MM.1S (cell line): Measurements from ENCODE around the gene BRF1.

ENCODE experiments used
- DNase-seq: peaks from one replicate; pipeline ENCODE4 v3.0.0-alpha.2; 2015
- H2AFZ ChIP-seq: fragments of 300-600 bp; sonication (generic); 2 replicates; pipeline ENCODE4 v1.6.0; 2016; ENCODE audit warnings: antibody characterized with exemption, low read length
- H3F3A ChIP-seq: fragments of 300-600 bp; sonication (generic); 2 replicates; pipeline ENCODE4 v1.6.1; 2016; ENCODE audit warnings: mild to moderate bottlenecking, antibody characterized with exemption, low read length, moderate library complexity, mixed read lengths; ENCODE audit not compliant: insufficient read depth
- H3K27ac ChIP-seq: fragments of 300-600 bp; sonication (generic); 2 replicates; pipeline ENCODE4 v1.5.1; 2016; ENCODE audit warnings: mild to moderate bottlenecking, low read length
- H3K27me3 ChIP-seq: fragments of 300-600 bp; sonication (generic); replicated peaks from 2 replicates; pipeline ENCODE4 v1.6.0; 2016; ENCODE audit warnings: low read length; ENCODE audit not compliant: insufficient read depth
- H3K36me3 ChIP-seq: fragments of 300-600 bp; sonication (generic); replicated peaks from 2 replicates; pipeline ENCODE4 v1.6.1; 2016; ENCODE audit warnings: mild to moderate bottlenecking, low read length, mixed read lengths; ENCODE audit not compliant: insufficient read depth
- H3K4me1 ChIP-seq: fragments of 300-600 bp; sonication (generic); 2 replicates; pipeline ENCODE4 v1.6.1; 2016; ENCODE audit warnings: low read length, mixed read lengths
- H3K4me2 ChIP-seq: fragments of 300-600 bp; sonication (generic); 2 replicates; pipeline ENCODE4 v1.6.0; 2016; ENCODE audit warnings: low read depth, low read length
- H3K4me3 ChIP-seq: fragments of 300-600 bp; sonication (generic); 2 replicates; pipeline ENCODE4 v1.5.1; 2016; ENCODE audit warnings: low read length, mixed read lengths
- H3K79me2 ChIP-seq: fragments of 300-600 bp; sonication (generic); 2 replicates; pipeline ENCODE4 v1.6.1; 2016; ENCODE audit warnings: mixed run types, low read length, mixed read lengths
- H3K9ac ChIP-seq: fragments of 300-600 bp; sonication (generic); 2 replicates; pipeline ENCODE4 v1.6.1; 2016; ENCODE audit warnings: low read length, mixed read lengths
- H3K9me2 ChIP-seq: fragments of 300-600 bp; sonication (generic); replicated peaks from 2 replicates; pipeline ENCODE4 v1.6.1; 2016; ENCODE audit warnings: mild to moderate bottlenecking, low read length, mixed read lengths; ENCODE audit not compliant: insufficient read depth
- H3K9me3 ChIP-seq: fragments of 300-600 bp; sonication (generic); replicated peaks from 2 replicates; pipeline ENCODE4 v1.6.1; 2016; ENCODE audit warnings: mild to moderate bottlenecking, low read length, mixed read lengths; ENCODE audit not compliant: insufficient read depth
- H4K20me1 ChIP-seq: fragments of 300-600 bp; sonication (generic); 2 replicates; pipeline ENCODE4 v1.6.1; 2016; ENCODE audit warnings: mild to moderate bottlenecking, low read length, moderate library complexity, mixed read lengths; ENCODE audit not compliant: insufficient read depth
- EZH2 ChIP-seq: fragments of 300-600 bp; sonication (generic); optimal IDR thresholded peaks from 2 replicates; pipeline ENCODE3; 2017; ENCODE audit warnings: low read depth, mild to moderate bottlenecking, antibody characterized with exemption, low read length, mixed read lengths
- EZH2phosphoT487 ChIP-seq: fragments of 300-600 bp; sonication (generic); IDR thresholded peaks from 2 replicates; pipeline ENCODE4 v1.6.1; 2018; ENCODE audit warnings: antibody characterized with exemption, low read length
- TF ChIP-seq, protein P1 (sequence below): fragments of 300-600 bp; sonication (generic); IDR thresholded peaks from 2 replicates; pipeline ENCODE4 v1.5.1; 2016; ENCODE audit warnings: antibody characterized with exemption, low read length, mixed read lengths

The BRF1 gene

DNA sequence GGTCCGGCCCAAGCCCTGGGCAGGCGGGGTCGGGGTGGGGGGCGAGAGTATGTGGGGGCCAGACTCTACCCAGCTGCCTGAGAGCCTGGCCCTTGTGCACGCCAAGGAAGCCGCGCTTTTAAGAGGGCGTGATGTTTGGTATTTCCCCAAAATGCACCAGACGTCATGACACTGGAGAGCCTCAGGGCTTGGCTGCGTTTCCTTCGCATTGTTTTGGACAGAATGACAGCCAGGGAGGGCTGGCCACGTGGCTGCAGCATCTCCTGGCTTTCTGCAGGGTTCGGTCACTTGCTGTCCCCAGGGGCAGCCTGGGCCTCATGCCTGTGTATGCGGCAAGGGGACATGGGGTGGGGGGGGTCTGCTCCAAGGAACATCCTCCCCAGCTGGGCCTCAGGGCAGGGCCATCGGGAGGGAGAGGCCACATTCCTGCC is 103.6 kb downstream of the BRF1 start:
- no peak overlapping the region for H3K9ac ChIP-seq
- H3K27ac ChIP-seq = no peak overlapping the region
- H3K9me2 ChIP-seq = no peaks in the 10 kb centered on the region
- H3K4me2 ChIP-seq = no peak overlapping the region
- H3F3A ChIP-seq = no peaks in the 10 kb centered on the region
- no peaks in the 10 kb centered on the region for H3K4me1 ChIP-seq
- TF ChIP-seq, protein P1, sequence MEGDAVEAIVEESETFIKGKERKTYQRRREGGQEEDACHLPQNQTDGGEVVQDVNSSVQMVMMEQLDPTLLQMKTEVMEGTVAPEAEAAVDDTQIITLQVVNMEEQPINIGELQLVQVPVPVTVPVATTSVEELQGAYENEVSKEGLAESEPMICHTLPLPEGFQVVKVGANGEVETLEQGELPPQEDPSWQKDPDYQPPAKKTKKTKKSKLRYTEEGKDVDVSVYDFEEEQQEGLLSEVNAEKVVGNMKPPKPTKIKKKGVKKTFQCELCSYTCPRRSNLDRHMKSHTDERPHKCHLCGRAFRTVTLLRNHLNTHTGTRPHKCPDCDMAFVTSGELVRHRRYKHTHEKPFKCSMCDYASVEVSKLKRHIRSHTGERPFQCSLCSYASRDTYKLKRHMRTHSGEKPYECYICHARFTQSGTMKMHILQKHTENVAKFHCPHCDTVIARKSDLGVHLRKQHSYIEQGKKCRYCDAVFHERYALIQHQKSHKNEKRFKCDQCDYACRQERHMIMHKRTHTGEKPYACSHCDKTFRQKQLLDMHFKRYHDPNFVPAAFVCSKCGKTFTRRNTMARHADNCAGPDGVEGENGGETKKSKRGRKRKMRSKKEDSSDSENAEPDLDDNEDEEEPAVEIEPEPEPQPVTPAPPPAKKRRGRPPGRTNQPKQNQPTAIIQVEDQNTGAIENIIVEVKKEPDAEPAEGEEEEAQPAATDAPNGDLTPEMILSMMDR = no peak
- TF ChIP-seq EZH2 (no peak), EZH2phosphoT487 (no peak)
- no peak for DNase-seq
- H3K9me3 ChIP-seq = no peaks in the 10 kb centered on the region
- H3K4me3 ChIP-seq = no peak overlapping the region
- H3K79me2 ChIP-seq = no peaks in the 10 kb centered on the region
- H2AFZ ChIP-seq = no peak overlapping the region
- H4K20me1 ChIP-seq = no peaks in the 10 kb centered on the region
- no peaks in the 10 kb centered on the region for H3K36me3 ChIP-seq
- H3K27me3 ChIP-seq = peaks cover 62% of the 10 kb centered on the region

GRCh38 chr14:105196265-105196960 is 104.4 kb downstream of the BRF1 start:
- no peak overlapping the region for H3K4me3 ChIP-seq
- no peak overlapping the region for H3K9ac ChIP-seq
- DNase-seq = no peak

DNA sequence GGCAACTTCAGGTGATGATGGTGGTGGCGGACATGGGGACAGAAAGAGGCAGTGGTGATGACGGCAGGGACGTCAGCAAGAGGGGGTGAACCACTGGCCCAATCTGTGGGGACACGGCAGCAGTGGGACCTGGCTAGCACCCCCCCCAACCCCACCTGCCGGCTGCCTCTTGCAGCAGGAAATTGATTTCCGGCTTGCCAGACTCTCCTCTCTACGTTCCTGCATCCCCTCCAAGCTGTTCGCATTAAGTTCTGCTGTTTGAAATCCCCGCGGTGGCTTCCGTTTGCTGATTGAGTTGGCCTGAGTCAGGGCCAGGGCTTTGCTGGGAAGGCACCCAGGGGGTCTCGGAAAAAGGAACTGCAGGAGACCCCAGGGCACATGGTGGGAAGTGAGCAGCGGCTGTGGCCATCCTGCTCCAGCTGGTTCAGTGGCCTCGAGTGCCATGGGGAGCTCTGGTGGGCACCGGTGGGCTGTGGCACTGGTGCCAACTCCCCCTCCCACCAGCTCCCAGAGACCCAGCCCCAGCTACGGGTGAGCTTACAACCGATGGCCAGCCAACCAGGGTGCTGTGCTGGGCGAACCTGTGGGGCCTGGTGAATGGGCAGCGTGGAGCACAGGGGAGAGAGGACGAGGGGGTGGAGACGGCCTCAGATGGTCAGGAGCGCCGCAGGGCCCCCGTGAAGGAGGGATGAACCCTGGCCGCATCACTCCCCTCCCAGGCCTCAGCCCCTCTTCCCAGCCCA is 105.1 kb downstream of the BRF1 start:
- H3F3A ChIP-seq = no peaks in the 10 kb centered on the region
- no peak overlapping the region for H3K4me3 ChIP-seq
- H3K4me1 ChIP-seq = no peaks in the 10 kb centered on the region
- TF ChIP-seq EZH2phosphoT487 (no peak), EZH2 (no peak)
- TF ChIP-seq, protein P1 = no peak
- H2AFZ ChIP-seq = no peak overlapping the region
- no peaks in the 10 kb centered on the region for H3K9me3 ChIP-seq
- no peaks in the 10 kb centered on the region for H3K36me3 ChIP-seq
- no peaks in the 10 kb centered on the region for H3K9me2 ChIP-seq
- no peak for DNase-seq
- peaks cover 56% of the 10 kb centered on the region for H3K27me3 ChIP-seq
- H3K4me2 ChIP-seq = no peak overlapping the region
- H3K27ac ChIP-seq = no peak overlapping the region
- H3K9ac ChIP-seq = no peak overlapping the region
- no peaks in the 10 kb centered on the region for H4K20me1 ChIP-seq
- H3K79me2 ChIP-seq = no peaks in the 10 kb centered on the region

More at GRCh38 chr14:105196265-105196960, 104.4 kb downstream of the BRF1 start:
- Histone ChIP-seq H3K4me1 (no peaks in the 10 kb centered on the region), H2AFZ (no peak overlapping the region), H3K79me2 (no peaks in the 10 kb centered on the region), H3K27ac (no peak overlapping the region), H3K36me3 (no peaks in the 10 kb centered on the region), H3F3A (no peaks in the 10 kb centered on the region), H3K9me2 (no peaks in the 10 kb centered on the region), H4K20me1 (no peaks in the 10 kb centered on the region), H3K27me3 (peaks cover 54% of the 10 kb centered on the region), H3K9me3 (no peaks in the 10 kb centered on the region), H3K4me2 (no peak overlapping the region)
- TF ChIP-seq EZH2phosphoT487 = no peak

GRCh38 chr14:105195051-105195450 is 105.8 kb downstream of the BRF1 start:
- no peak overlapping the region for H3K4me3 ChIP-seq
- peaks cover 51% of the 10 kb centered on the region for H3K27me3 ChIP-seq
- no peaks in the 10 kb centered on the region for H4K20me1 ChIP-seq
- H3K4me1 ChIP-seq = no peaks in the 10 kb centered on the region
- TF ChIP-seq EZH2 (no peak), EZH2phosphoT487 (no peak)
- TF ChIP-seq, protein P1 = no peak
- H2AFZ ChIP-seq = no peak overlapping the region
- no peaks in the 10 kb centered on the region for H3K9me3 ChIP-seq
- H3K4me2 ChIP-seq = no peak overlapping the region
- no peaks in the 10 kb centered on the region for H3K36me3 ChIP-seq
- H3F3A ChIP-seq = no peaks in the 10 kb centered on the region
- no peak overlapping the region for H3K9ac ChIP-seq
- H3K79me2 ChIP-seq = no peaks in the 10 kb centered on the region
- no peaks in the 10 kb centered on the region for H3K9me2 ChIP-seq
- H3K27ac ChIP-seq = no peak overlapping the region
- no peak for DNase-seq
